Loucy (cell line): ENCODE data around the gene NCK1.

Experiments used
- H2AFZ ChIP-seq: fragments of 200-600 bp; sonication (generic); 2 replicates; pipeline ENCODE4 v1.6.0; 2016; ENCODE audit warnings: antibody characterized with exemption, mild to moderate bottlenecking, low read length, moderate library complexity
- H3F3A ChIP-seq: fragments of 200-600 bp; 2 replicates; pipeline ENCODE4 v1.6.0; 2016; ENCODE audit warnings: antibody characterized with exemption, low read depth, mild to moderate bottlenecking
- H3K27me3 ChIP-seq: fragments of 200-600 bp; sonication (generic); 2 replicates; pipeline ENCODE4 v1.6.1; 2014; ENCODE audit warnings: low read length, mild to moderate bottlenecking; ENCODE audit not compliant: insufficient read depth, poor library complexity, severe bottlenecking
- H3K36me3 ChIP-seq: fragments of 200-600 bp; sonication (generic); 2 replicates; pipeline ENCODE4 v1.6.1; 2016; ENCODE audit warnings: low read length; ENCODE audit not compliant: insufficient read depth
- H3K4me1 ChIP-seq: fragments of 200-600 bp; sonication (generic); 2 replicates; pipeline ENCODE4 v1.5.1; 2014; ENCODE audit warnings: low read length, mild to moderate bottlenecking; ENCODE audit not compliant: insufficient read depth, poor library complexity, severe bottlenecking
- H3K4me2 ChIP-seq: fragments of 200-600 bp; sonication (generic); 2 replicates; pipeline ENCODE4 v1.6.0; 2014; ENCODE audit warnings: antibody characterized with exemption, low read length, low read depth, mild to moderate bottlenecking; ENCODE audit not compliant: poor library complexity, severe bottlenecking
- H3K4me3 ChIP-seq: fragments of 200-600 bp; sonication (generic); 2 replicates; pipeline ENCODE4 v1.5.1; 2014; ENCODE audit warnings: low read length, mild to moderate bottlenecking, mixed read lengths; ENCODE audit not compliant: poor library complexity, severe bottlenecking
- H3K79me2 ChIP-seq: fragments of 200-600 bp; sonication (generic); 2 replicates; pipeline ENCODE4 v1.6.1; 2014; ENCODE audit warnings: low read length; ENCODE audit not compliant: insufficient read depth
- H3K9ac ChIP-seq: fragments of 200-600 bp; sonication (generic); 2 replicates; pipeline ENCODE4 v1.6.0; 2014; ENCODE audit warnings: mild to moderate bottlenecking, low read depth, low read length, moderate library complexity; ENCODE audit not compliant: poor library complexity, severe bottlenecking
- H3K9me2 ChIP-seq: fragments of 200-600 bp; sonication (generic); replicated peaks from 2 replicates; pipeline ENCODE4 v1.6.1; 2016; ENCODE audit warnings: low read depth, low read length, mixed read lengths
- H3K9me3 ChIP-seq: fragments of 200-600 bp; sonication (generic); 2 replicates; pipeline ENCODE4 v1.6.1; 2014; ENCODE audit warnings: mild to moderate bottlenecking, antibody characterized with exemption, low read length, low read depth; ENCODE audit not compliant: insufficient read depth
- H4K20me1 ChIP-seq: fragments of 200-600 bp; sonication (generic); 2 replicates; pipeline ENCODE4 v1.6.0; 2014; ENCODE audit warnings: antibody characterized with exemption, low read length, mild to moderate bottlenecking; ENCODE audit not compliant: insufficient read depth, poor library complexity, severe bottlenecking
- EZH2phosphoT487 ChIP-seq: fragments of 200-600 bp; IDR thresholded peaks from 2 replicates; pipeline ENCODE4 v1.6.1; 2018; ENCODE audit warnings: antibody characterized with exemption, mild to moderate bottlenecking, moderate library complexity, borderline replicate concordance
- TF ChIP-seq, protein P1 (sequence below): fragments of 200-600 bp; sonication (generic); conservative IDR thresholded peaks from 2 replicates; pipeline ENCODE4 v1.5.1; 2014; ENCODE audit warnings: mild to moderate bottlenecking, antibody characterized with exemption, low read length

The NCK1 gene

DNA sequence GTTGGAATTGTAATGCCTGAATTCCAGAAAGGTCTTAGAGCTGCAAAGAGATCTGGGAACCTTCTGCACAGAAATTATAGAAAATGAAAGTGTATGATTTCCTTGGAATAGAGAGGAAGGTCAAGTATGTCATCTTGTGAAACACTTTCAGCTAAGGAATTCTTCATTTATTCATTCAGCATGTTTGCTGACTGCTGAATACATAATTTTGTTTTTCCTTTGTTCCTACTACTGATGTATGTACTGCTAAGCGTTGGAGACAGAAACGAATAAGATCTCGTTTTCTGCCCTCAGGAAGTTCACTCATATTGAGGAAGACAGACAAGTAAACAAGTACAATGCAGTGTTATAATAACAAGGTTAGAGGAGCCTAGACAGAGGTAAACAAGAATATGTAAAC lies 81.4 kb downstream of the NCK1 start:
- H3K9me3 ChIP-seq = no peaks in the 10 kb centered on the region
- H3K36me3 ChIP-seq = peaks cover 29% of the 10 kb centered on the region
- H3K79me2 ChIP-seq = peaks cover 87% of the 10 kb centered on the region
- no peak overlapping the region for H3K4me2 ChIP-seq
- no peaks in the 10 kb centered on the region for H3K27me3 ChIP-seq
- no peak overlapping the region for H3K9ac ChIP-seq
- TF ChIP-seq, protein P1, sequence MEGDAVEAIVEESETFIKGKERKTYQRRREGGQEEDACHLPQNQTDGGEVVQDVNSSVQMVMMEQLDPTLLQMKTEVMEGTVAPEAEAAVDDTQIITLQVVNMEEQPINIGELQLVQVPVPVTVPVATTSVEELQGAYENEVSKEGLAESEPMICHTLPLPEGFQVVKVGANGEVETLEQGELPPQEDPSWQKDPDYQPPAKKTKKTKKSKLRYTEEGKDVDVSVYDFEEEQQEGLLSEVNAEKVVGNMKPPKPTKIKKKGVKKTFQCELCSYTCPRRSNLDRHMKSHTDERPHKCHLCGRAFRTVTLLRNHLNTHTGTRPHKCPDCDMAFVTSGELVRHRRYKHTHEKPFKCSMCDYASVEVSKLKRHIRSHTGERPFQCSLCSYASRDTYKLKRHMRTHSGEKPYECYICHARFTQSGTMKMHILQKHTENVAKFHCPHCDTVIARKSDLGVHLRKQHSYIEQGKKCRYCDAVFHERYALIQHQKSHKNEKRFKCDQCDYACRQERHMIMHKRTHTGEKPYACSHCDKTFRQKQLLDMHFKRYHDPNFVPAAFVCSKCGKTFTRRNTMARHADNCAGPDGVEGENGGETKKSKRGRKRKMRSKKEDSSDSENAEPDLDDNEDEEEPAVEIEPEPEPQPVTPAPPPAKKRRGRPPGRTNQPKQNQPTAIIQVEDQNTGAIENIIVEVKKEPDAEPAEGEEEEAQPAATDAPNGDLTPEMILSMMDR = no peak
- TF ChIP-seq EZH2phosphoT487 = no peak
- peaks cover 54% of the 10 kb centered on the region for H4K20me1 ChIP-seq
- peaks cover 36% of the 10 kb centered on the region for H3K4me1 ChIP-seq
- H3K9me2 ChIP-seq = no peaks in the 10 kb centered on the region
- no peak overlapping the region for H2AFZ ChIP-seq
- no peak overlapping the region for H3K4me3 ChIP-seq
- H3F3A ChIP-seq = peaks cover 9% of the 10 kb centered on the region; the same call in 1 of the 2 replicates

DNA sequence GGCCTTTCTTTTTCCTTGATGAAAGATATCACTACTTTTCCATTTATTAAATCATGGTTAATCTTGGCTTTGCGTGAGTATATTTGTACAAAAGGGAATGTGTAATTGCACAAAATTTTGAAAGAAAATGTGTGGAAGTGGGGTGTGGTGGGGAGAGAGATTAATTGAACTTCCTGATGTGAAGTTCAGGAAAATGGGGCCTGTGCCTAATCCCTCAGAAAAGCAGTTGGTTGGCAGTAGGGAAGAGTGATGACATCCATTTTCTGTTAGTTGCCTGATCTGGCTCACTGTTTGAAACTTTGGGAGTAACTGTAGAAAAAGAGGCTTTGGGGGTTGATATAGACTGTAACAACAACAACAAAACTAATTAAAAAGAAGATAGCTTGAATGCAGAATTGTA lies 85.0 kb downstream of the NCK1 start:
- TF ChIP-seq EZH2phosphoT487 = no peak
- TF ChIP-seq, protein P1 = no peak
- peaks cover 70% of the 10 kb centered on the region for H3K79me2 ChIP-seq
- no peaks in the 10 kb centered on the region for H3K9me3 ChIP-seq
- no peak overlapping the region for H2AFZ ChIP-seq
- peaks cover 17% of the 10 kb centered on the region for H3K4me1 ChIP-seq
- H3F3A ChIP-seq = no peaks in the 10 kb centered on the region
- no peak overlapping the region for H3K9ac ChIP-seq
- H4K20me1 ChIP-seq = peaks cover 43% of the 10 kb centered on the region
- H3K4me3 ChIP-seq = no peak overlapping the region
- no peaks in the 10 kb centered on the region for H3K27me3 ChIP-seq
- peaks cover 53% of the 10 kb centered on the region for H3K36me3 ChIP-seq
- no peaks in the 10 kb centered on the region for H3K9me2 ChIP-seq
- no peak overlapping the region for H3K4me2 ChIP-seq

DNA sequence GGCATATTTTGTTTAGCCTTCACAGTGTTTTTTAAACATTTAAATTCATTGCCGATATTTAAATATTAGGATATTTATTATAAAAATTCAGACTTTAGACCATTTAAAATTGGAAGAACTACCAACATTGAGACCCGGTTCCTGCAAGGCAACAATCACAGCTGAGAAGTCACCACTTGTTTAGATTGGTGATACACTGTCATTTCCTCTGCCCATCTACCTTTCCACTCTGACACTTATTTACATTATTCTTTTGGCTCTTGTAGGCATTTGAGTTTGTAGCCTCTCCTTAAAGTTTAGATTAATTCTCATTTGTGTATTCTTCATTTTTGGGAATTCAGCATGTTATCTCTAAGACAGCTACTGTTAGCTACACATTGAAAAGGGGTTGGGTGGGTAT lies 85.5 kb downstream of the NCK1 start:
- no peak overlapping the region for H2AFZ ChIP-seq
- H3F3A ChIP-seq = no peaks in the 10 kb centered on the region
- H3K9me2 ChIP-seq = no peaks in the 10 kb centered on the region
- no peaks in the 10 kb centered on the region for H3K27me3 ChIP-seq
- peaks cover 53% of the 10 kb centered on the region for H3K36me3 ChIP-seq
- no peak overlapping the region for H3K9ac ChIP-seq
- H4K20me1 ChIP-seq = peaks cover 38% of the 10 kb centered on the region
- TF ChIP-seq, protein P1 = no peak
- no peak for TF ChIP-seq EZH2phosphoT487
- peaks cover 12% of the 10 kb centered on the region for H3K4me1 ChIP-seq
- H3K9me3 ChIP-seq = no peaks in the 10 kb centered on the region
- peaks cover 66% of the 10 kb centered on the region for H3K79me2 ChIP-seq
- H3K4me3 ChIP-seq = no peak overlapping the region
- no peak overlapping the region for H3K4me2 ChIP-seq
